A673 (cell line): ENCODE results near the gene SLC2A9. TPM values are rescaled to one million over a fixed set of nuclear protein-coding genes. Genes with fewer than 3 reads are reported as not detected.

Experiments
- BruUV-seq: library from RNA; stranded (reverse); fragments of 400-500 nt; replicated peaks from 2 replicates; lab custom pipeline; 2021; lab: Mats Ljungman, UMichigan
- CTCF ChIA-PET: fragments of 300-600 bp; sonication (Branson Sonifier 250); formaldehyde crosslinking; loops from one replicate; lab custom pipeline; 2022; ENCODE audit warnings: antibody characterized with exemption; lab: Charles Lee
- POLR2A ChIA-PET: fragments of 300-600 bp; sonication (Branson Sonifier 250); formaldehyde crosslinking; loops from one replicate; lab custom pipeline; 2022; ENCODE audit warnings: antibody characterized with exemption; ENCODE audit not compliant: low non-redundant PET; lab: Charles Lee
- DNase-seq: peaks from one replicate; pipeline ENCODE4 v3.0.0-alpha.2; 2015; ENCODE audit warnings: low spot score
- H3K27ac ChIP-seq: fragments of 200-600 bp; sonication (generic); 2 replicates; pipeline ENCODE4 v1.5.1; 2016; ENCODE audit warnings: mixed run types, low read depth, mild to moderate bottlenecking, mixed read lengths, antibody characterized with exemption, low read length; ENCODE audit not compliant: poor library complexity, severe bottlenecking
- H3K27me3 ChIP-seq: fragments of 200-600 bp; sonication (generic); replicated peaks from 2 replicates; pipeline ENCODE4 v1.6.1; 2017; ENCODE audit warnings: mixed run types, low read depth, mild to moderate bottlenecking, mixed read lengths, antibody characterized with exemption, low read length; ENCODE audit not compliant: insufficient read depth, poor library complexity
- H3K36me3 ChIP-seq: fragments of 200-600 bp; sonication (generic); 2 replicates; pipeline ENCODE4 v1.6.1; 2016; ENCODE audit warnings: mixed run types, mild to moderate bottlenecking, mixed read lengths, antibody characterized with exemption, low read length; ENCODE audit not compliant: insufficient read depth, poor library complexity, severe bottlenecking
- H3K4me1 ChIP-seq: fragments of 200-600 bp; sonication (generic); 2 replicates; pipeline ENCODE4 v1.6.1; 2017; ENCODE audit warnings: mixed run types, mild to moderate bottlenecking, mixed read lengths, antibody characterized with exemption, low read length; ENCODE audit not compliant: insufficient read depth, poor library complexity, severe bottlenecking
- H3K4me3 ChIP-seq: fragments of 200-600 bp; sonication (generic); 2 replicates; pipeline ENCODE4 v1.5.1; 2016; ENCODE audit warnings: low read depth, mixed run types, mild to moderate bottlenecking, mixed read lengths, low read length; ENCODE audit not compliant: poor library complexity, severe bottlenecking
- H3K9me3 ChIP-seq: fragments of 200-600 bp; sonication (generic); 2 replicates; pipeline ENCODE4 v1.6.1; 2016; ENCODE audit warnings: mixed run types, low read depth, mild to moderate bottlenecking, mixed read lengths, antibody characterized with exemption, low read length; ENCODE audit not compliant: poor library complexity, severe bottlenecking
- EZH2 ChIP-seq: fragments of 200-600 bp; sonication (generic); IDR thresholded peaks from 2 replicates; pipeline ENCODE4 v1.6.1; 2017; ENCODE audit warnings: borderline replicate concordance, low read depth, mild to moderate bottlenecking, mixed read lengths, antibody characterized with exemption, low read length; ENCODE audit not compliant: poor library complexity, severe bottlenecking
- intact Hi-C: fragments of 100-400 bp; cut with micrococcal nuclease; formaldehyde crosslinking; loops from one replicate; pipeline ENCODE4 v1.10.0; 2022; ENCODE audit not compliant: unreplicated experiment
- total RNA-seq: library from RNA; stranded (reverse); gene quantifications from 2 replicates; pipeline ENCODE4 v1.2.3, GENCODE V29; 2021
- TF ChIP-seq, protein P1 (sequence below): fragments of 300-800, 200-600 bp; sonication (generic); conservative IDR thresholded peaks from 2 replicates; pipeline ENCODE4 v1.5.1; 2017; ENCODE audit warnings: low read depth, mild to moderate bottlenecking, antibody characterized with exemption, low read length, moderate library complexity, mixed read lengths

The SLC2A9 gene
- total RNA-seq, 1 experiment from 2014 or later = not detected

GRCh38 chr4:9968472-9968871 lies 52.8 kb downstream of the SLC2A9 start:
- no peaks in the 10 kb centered on the region for H3K4me1 ChIP-seq
- no peaks in the 10 kb centered on the region for H3K36me3 ChIP-seq
- H3K9me3 ChIP-seq = no peaks in the 10 kb centered on the region
- H3K4me3 ChIP-seq = no peak overlapping the region
- ChIA-PET CTCF (no interaction called here), POLR2A (no interaction called here)
- DNase-seq = no peak
- intact Hi-C loops = no loop called here
- BruUV-seq = no TSS peak
- TF ChIP-seq, protein P1, sequence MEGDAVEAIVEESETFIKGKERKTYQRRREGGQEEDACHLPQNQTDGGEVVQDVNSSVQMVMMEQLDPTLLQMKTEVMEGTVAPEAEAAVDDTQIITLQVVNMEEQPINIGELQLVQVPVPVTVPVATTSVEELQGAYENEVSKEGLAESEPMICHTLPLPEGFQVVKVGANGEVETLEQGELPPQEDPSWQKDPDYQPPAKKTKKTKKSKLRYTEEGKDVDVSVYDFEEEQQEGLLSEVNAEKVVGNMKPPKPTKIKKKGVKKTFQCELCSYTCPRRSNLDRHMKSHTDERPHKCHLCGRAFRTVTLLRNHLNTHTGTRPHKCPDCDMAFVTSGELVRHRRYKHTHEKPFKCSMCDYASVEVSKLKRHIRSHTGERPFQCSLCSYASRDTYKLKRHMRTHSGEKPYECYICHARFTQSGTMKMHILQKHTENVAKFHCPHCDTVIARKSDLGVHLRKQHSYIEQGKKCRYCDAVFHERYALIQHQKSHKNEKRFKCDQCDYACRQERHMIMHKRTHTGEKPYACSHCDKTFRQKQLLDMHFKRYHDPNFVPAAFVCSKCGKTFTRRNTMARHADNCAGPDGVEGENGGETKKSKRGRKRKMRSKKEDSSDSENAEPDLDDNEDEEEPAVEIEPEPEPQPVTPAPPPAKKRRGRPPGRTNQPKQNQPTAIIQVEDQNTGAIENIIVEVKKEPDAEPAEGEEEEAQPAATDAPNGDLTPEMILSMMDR = no peak
- no peak for TF ChIP-seq EZH2
- no peak overlapping the region for H3K27ac ChIP-seq
- no peaks in the 10 kb centered on the region for H3K27me3 ChIP-seq

DNA sequence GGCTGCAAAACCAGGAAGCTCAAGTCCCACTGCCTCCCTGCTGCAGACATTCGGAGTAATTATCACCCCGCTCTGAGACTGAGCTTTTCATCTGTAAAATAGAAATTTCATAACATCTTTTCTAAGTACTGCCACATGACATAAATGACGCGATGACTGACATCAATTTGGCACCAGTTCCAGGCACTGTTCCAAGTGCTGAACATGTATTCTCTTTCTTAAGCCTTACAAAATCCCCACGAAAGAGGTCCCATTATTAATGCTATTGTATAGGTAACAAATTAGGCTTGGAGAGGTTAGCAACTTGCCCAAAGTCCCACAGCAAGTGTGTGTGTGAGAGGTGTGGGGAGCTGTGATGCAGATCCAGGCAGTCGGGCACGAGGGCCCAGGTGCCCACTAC lies 56.4 kb downstream of the SLC2A9 start:
- POLR2A ChIA-PET = no interaction called here
- Histone ChIP-seq H3K27ac (no peak overlapping the region), H3K36me3 (no peaks in the 10 kb centered on the region), H3K27me3 (no peaks in the 10 kb centered on the region), H3K4me3 (no peak overlapping the region), H3K4me1 (no peaks in the 10 kb centered on the region), H3K9me3 (no peaks in the 10 kb centered on the region)
- BruUV-seq = no TSS peak
- intact Hi-C loops = no loop called here
- CTCF ChIA-PET = no interaction called here
- DNase-seq = no peak
- TF ChIP-seq EZH2 = no peak
- TF ChIP-seq, protein P1 = no peak

DNA sequence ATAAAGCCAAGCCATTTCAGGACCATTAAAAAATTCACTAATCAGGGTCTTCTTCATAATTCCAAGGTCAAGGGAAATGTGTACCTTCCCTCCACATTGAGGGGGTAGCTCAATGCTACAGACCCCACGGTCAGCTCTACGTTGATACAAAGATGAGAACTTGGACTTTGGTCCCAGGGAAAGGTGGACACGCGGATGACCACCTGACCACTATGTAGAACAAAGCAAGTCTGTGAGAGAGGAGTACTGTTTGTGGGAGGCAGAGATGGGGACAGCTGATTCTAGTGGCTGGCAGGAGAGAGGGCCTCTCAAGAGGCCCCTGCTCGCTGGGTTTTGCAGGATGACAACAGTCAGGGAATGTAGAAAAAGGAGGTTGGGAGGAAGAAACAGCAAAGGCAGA lies 58.0 kb downstream of the SLC2A9 start:
- no peaks in the 10 kb centered on the region for H3K9me3 ChIP-seq
- ChIA-PET CTCF (no interaction called here), POLR2A (no interaction called here)
- intact Hi-C loops = no loop called here
- H3K4me3 ChIP-seq = no peak overlapping the region
- H3K27ac ChIP-seq = no peak overlapping the region
- no TSS peak for BruUV-seq
- no peak for DNase-seq
- H3K36me3 ChIP-seq = no peaks in the 10 kb centered on the region
- no peaks in the 10 kb centered on the region for H3K27me3 ChIP-seq
- TF ChIP-seq EZH2 = no peak
- TF ChIP-seq, protein P1 = no peak
- H3K4me1 ChIP-seq = no peaks in the 10 kb centered on the region
